ENCODE results near the gene MAPT.

- TF ChIP-seq YY1 (IDR thresholded peaks at IDR 0.05; ENCODE audit: insufficient read depth, insufficient read length) (no peak), SUZ12 (IDR thresholded peaks at IDR 0.05; ENCODE audit: extremely low read depth, insufficient read depth, insufficient read length) (no peak), ZNF274 (IDR thresholded peaks at IDR 0.05; ENCODE audit: low read depth, low read length) (no peak)
These were observed 8.6 kb downstream of the MAPT start for GRCh38 chr17:45902892-45903346.

Measured in NT2/D1 (cell line).